ENCODE measurements around the gene ST8SIA5. TPM values are rescaled to one million over a fixed set of nuclear protein-coding genes. Genes with fewer than 3 reads are reported as not detected.

Gene ST8SIA5
- total and polyA plus RNA-seq, 2 of the 4 experiments (the other 2 are of a cell fraction) = 0.03 TPM; not detected in 1

GRCh38 chr18:46676182-46676835 lies 80.5 kb downstream of the ST8SIA5 start:
- H2BK120ac ChIP-seq (ENCODE audit: low read depth, low read length) = no peak overlapping the region
- H3K4me3 ChIP-seq (ENCODE audit: insufficient read depth, low read depth, low read length) = no peak overlapping the region
- H3K4ac ChIP-seq (ENCODE audit: low read depth, low read length) = no peak overlapping the region
- in situ Hi-C loops (cut with MboI; ENCODE audit: low sequenced_read_pairs) (no loop called here), intact Hi-C loops (cut with micrococcal nuclease) (no loop called here), dilution Hi-C loops (cut with HindIII; ENCODE audit: low sequenced_read_pairs, unreplicated experiment) (no loop called here)
- H2BK20ac ChIP-seq (ENCODE audit: low read depth, low read length) = no peak overlapping the region
- no peak overlapping the region for H4K8ac ChIP-seq (ENCODE audit: low read depth in 2 of 2, low read length in 2 of 2)
- H3K4me2 ChIP-seq (ENCODE audit: low read depth, low read length) = no peak overlapping the region
- CTCF ChIA-PET = no interaction called here
- H4K91ac ChIP-seq (ENCODE audit: insufficient read depth, low read depth, low read length) = no peak overlapping the region
- no TSS peak for BruUV-seq (replicated peaks)
- no peak overlapping the region for H4K5ac ChIP-seq (ENCODE audit: low read depth, low read length)
- POLR2A ChIA-PET (ENCODE audit: unreplicated experiment) = no interaction called here
- no peak overlapping the region for H3K56ac ChIP-seq (ENCODE audit: extremely low read depth, insufficient read depth, low read length)
- TF ChIP-seq POLR2A (IDR thresholded peaks at IDR 0.05; ENCODE audit: low read depth, low read length) (no peak), MXI1 (IDR thresholded peaks at IDR 0.05; ENCODE audit: borderline replicate concordance, low read depth, low read length) (no peak), BHLHE40 (IDR thresholded peaks at IDR 0.05; ENCODE audit: low read depth, low read length) (no peak), MAFK (IDR thresholded peaks at IDR 0.05; ENCODE audit: low read depth, low read length) (no peak), CHD1 (IDR thresholded peaks at IDR 0.05; ENCODE audit: low read depth, low read length) (no peak), RFX5 (IDR thresholded peaks at IDR 0.05; ENCODE audit: low read depth, low read length) (no peak), FOS (IDR thresholded peaks at IDR 0.05; ENCODE audit: low read depth, low read length) (no peak), CEBPB (IDR thresholded peaks at IDR 0.05; ENCODE audit: low read depth, low read length) (no peak), NFE2L2 (IDR thresholded peaks at IDR 0.05; ENCODE audit: low read depth, low read length) (no peak)
- no peaks in the 10 kb centered on the region for H3K36me3 ChIP-seq (ENCODE audit: control insufficient read depth, insufficient read depth, low read length)
- no peak overlapping the region for H3K27ac ChIP-seq (ENCODE audit: insufficient read depth, low read length)
- H3K23ac ChIP-seq (ENCODE audit: low read depth, low read length) = no peak overlapping the region
- no peak for DNase-seq
- peaks cover 5% of the 10 kb centered on the region for H3K27me3 ChIP-seq (ENCODE audit: control insufficient read depth, insufficient read depth, low read length)
- no peaks in the 10 kb centered on the region for H3K9me3 ChIP-seq (ENCODE audit: control insufficient read depth, insufficient read depth, low read length)
- no peak overlapping the region for H3K14ac ChIP-seq (replicated peaks; ENCODE audit: low read depth, low read length)
- no peaks in the 10 kb centered on the region for H4K20me1 ChIP-seq (ENCODE audit: insufficient read depth, low read length)
- no peaks in the 10 kb centered on the region; the same call in 1 of the 2 replicates for H3K9me1 ChIP-seq (ENCODE audit: insufficient read depth, low read length)
- ATAC-seq (ENCODE audit: low read depth) = no peak
- no peak overlapping the region for H2AK5ac ChIP-seq (ENCODE audit: low read depth, low read length)
- WGBS, 2 experiments (ENCODE audit: extremely low coverage in 2 of 2, insufficient read length in 1 of 2) = 38% methylated on average over 8 of the region's 15 CpGs; no CpG with 5 or more reads in 1 of the 2 experiments
- no peak overlapping the region for H3K18ac ChIP-seq (ENCODE audit: low read depth, low read length)
- no peaks in the 10 kb centered on the region for H3K79me1 ChIP-seq (ENCODE audit: low read depth in 1 of 2, low read length in 2 of 2)
- H3K4me1 ChIP-seq (ENCODE audit: control insufficient read depth, insufficient read depth, low read length) = no peaks in the 10 kb centered on the region
- no peak overlapping the region for H2AFZ ChIP-seq (replicated peaks; ENCODE audit: low read length, poor library complexity)
- H3K9ac ChIP-seq (ENCODE audit: low read depth, low read length) = no peak overlapping the region
- H2BK5ac ChIP-seq (ENCODE audit: low read depth, low read length, poor library complexity, severe bottlenecking) = no peak overlapping the region
- no peak overlapping the region for H2BK15ac ChIP-seq (ENCODE audit: low read depth, low read length)
- no peak overlapping the region for H2AK9ac ChIP-seq (replicated peaks; ENCODE audit: low read depth, low read length, poor library complexity)
